Endometrial microvascular endothelial cells (primary cell): ENCODE measurements around the gene RXFP3. TPM values are rescaled to one million over a fixed set of nuclear protein-coding genes. Genes with fewer than 3 reads are reported as not detected.
"Not testable (repeated sequence)": the region's sequence is repeated elsewhere in the genome, so short reads cannot be mapped to it uniquely, and the experiment has no call there.

ENCODE experiments used
- in situ Hi-C: cut with HindIII; loops from 2 replicates; pipeline ENCODE4 v1.10.0; 2017; ENCODE audit warnings: low sequenced_read_pairs, low pct_unique_long_range_greater_than_20kb; ENCODE audit errors: inconsistent ontology term
- total RNA-seq: library from RNA; depleted of rRNA; stranded (reverse); fragments of >200 nt; gene quantifications from one replicate; pipeline ENCODE4 v1.2.3, GENCODE V29; 2015; ENCODE audit errors: inconsistent ontology term

RXFP3 gene
- total RNA-seq, 1 donor from 2014 or later: not detected

GRCh38 chr5:33929925-33930690, 6.1 kb upstream of the RXFP3 start:
- in situ Hi-C loops: no loop called here

- in situ Hi-C loops: no loop called here
Measured at GRCh38 chr5:33931136-33931535, 5.0 kb upstream of the RXFP3 start.

DNA sequence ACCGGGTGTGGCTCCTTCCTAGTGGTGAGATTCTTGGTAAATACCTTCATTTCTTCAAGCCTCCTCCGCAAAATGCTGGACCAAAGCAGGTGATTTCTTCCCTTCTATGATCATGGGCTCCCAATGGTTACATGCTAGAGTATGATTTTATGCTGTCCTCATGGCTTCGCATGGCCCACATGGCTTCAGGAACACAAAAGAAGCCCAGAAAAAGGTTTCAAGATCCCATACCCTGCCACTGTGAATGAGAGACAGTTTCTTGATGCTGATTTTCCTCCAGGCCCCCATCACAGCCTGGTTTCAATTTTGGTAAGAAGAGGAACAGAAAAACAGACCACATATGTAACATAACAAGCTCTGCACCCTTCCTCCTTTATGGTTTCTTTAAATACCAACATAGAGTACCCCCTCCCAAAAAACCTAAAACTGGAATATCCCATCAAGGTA, 2.4 kb upstream of the RXFP3 start:
- in situ Hi-C loops: no loop called here

- in situ Hi-C loops: no loop called here
Measured at GRCh38 chr5:33934176-33934575, 2.0 kb upstream of the RXFP3 start.

DNA sequence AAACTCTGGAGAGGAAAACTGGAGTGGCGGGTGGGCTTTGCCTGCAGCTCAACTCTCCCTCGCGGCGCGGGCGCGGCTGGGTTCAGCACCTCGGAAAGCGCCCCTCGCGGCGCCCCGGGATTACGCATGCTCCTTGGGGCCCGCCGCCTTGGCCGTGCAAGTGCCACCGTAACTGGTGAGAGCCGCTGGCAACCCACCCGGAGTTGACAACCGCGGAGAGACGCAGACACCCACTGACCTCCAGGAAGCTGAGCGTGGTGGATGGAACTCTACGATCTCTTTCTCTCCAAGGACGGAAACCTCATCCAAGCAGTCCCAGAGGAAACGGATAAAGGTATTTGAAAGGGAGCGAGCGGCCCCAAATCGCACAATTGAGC, 194 bp upstream of the RXFP3 start:
- in situ Hi-C loops: no loop called here

GRCh38 chr5:33937017-33937706, 976 bp downstream of the RXFP3 start:
- in situ Hi-C loops: no loop called here

DNA sequence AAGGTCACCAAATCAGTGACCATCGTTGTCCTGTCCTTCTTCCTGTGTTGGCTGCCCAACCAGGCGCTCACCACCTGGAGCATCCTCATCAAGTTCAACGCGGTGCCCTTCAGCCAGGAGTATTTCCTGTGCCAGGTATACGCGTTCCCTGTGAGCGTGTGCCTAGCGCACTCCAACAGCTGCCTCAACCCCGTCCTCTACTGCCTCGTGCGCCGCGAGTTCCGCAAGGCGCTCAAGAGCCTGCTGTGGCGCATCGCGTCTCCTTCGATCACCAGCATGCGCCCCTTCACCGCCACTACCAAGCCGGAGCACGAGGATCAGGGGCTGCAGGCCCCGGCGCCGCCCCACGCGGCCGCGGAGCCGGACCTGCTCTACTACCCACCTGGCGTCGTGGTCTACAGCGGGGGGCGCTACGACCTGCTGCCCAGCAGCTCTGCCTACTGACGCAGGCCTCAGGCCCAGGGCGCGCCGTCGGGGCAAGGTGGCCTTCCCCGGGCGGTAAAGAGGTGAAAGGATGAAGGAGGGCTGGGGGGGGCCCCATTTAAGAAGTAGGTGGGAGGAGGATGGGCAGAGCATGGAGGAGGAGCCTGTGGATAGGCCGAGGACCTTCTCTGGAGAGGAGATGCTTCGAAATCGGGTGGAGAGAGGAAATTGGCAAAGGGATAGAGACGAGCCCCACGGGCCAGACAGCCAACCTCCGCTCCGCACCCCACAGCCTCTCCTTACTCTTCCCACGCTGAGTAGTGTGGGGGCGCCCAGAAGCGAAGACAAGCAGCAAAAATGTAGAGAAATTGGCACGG, 1.7 kb downstream of the RXFP3 start:
- in situ Hi-C loops: no loop called here

- in situ Hi-C loops: no loop called here
Measured at GRCh38 chr5:33938507-33938796, 2.3 kb downstream of the RXFP3 start.

- in situ Hi-C loops: no loop called here
Measured at GRCh38 chr5:33938881-33939280, 2.7 kb downstream of the RXFP3 start.

GRCh38 chr5:33939556-33940262, 3.5 kb downstream of the RXFP3 start:
- in situ Hi-C loops: no loop called here

DNA sequence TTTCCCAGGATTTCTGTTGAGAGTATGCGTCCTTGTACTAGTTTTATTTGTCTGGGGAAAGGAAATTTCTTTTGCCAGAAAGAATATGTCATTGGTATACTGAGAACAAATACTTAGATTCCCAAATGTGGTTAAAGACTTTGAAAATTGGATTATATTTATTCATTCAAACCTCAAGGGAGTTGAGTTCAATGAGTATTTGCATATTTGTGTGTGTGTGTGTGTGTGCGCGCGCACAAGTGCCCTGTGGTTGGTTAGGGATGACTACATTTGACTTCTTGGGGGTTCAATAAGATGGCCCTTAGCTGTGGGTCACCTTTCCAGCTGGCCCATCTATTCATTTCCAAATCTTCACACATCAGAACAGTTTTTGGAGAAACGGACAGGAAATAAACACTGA, 4.9 kb downstream of the RXFP3 start:
- in situ Hi-C loops: no loop called here

DNA sequence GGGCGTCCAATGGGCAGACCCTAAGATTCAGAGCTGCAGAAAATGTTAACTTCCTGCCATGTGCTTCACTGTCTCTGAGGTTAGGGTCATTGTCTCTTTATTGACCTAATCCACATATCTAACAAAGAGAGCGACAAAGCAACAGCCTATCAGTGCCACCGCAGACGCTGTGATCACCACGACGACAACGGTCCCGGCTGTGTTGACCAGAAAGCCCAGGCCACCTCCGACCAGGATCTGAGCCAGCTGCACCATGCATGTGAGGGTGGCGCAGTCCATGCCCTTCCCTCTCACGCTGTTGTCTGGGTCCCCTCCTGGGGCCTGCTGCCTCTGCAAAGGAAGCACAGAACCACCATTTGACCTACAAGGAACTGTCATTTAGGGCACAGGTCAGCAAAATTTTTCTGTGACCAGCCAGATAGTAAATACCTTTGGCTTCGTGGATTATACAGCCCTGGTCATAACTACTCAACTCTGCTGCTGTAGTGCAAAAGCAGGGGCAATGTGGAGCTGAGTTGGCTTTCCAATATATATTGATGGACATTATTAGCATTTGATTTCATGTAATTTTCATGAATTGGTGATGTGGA, 8.5 kb downstream of the RXFP3 start:
- in situ Hi-C loops: no loop called here

- in situ Hi-C loops: not testable (repeated sequence)
Measured at GRCh38 chr5:33952175-33952574, 16.0 kb downstream of the RXFP3 start.

GRCh38 chr5:33957577-33958150, 21.5 kb downstream of the RXFP3 start:
- in situ Hi-C loops: no loop called here

GRCh38 chr5:33958176-33958575, 22.0 kb downstream of the RXFP3 start:
- in situ Hi-C loops: no loop called here

- in situ Hi-C loops: no loop called here
Measured at GRCh38 chr5:33964132-33964700, 28.0 kb downstream of the RXFP3 start.

DNA sequence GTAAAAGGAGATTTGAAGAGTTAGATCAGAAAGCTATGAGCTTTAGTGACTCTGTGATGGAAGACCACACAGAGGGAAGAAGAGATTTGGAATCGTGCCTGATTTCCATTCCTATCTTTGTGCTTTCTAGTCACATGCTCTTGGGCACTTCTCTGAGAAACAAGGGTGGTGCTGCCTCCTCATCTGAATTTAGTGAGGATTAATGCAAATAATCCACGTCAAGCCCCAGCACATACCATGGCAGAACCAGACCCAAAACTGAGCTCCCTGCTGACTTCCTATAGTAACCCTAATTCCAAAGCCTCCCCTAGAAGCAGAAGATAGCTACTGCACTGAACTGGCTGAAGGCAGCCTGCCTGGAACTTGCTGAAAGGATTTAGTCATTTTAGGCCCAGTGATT, 30.6 kb downstream of the RXFP3 start:
- in situ Hi-C loops: no loop called here

- in situ Hi-C loops: no loop called here
Measured at GRCh38 chr5:33968211-33969005, 32.2 kb downstream of the RXFP3 start.
